A549 (cell line): ENCODE results near the gene PRDM5.

Experiments
- BHLHE40 ChIP-seq: IDR thresholded peaks from 2 replicates; pipeline ENCODE4 v1.6.1; 2012; ENCODE audit warnings: low read depth, low read length, inconsistent platforms
- CTCF ChIP-seq: fragments of >200 bp; sonication (Bioruptor Twin); formaldehyde crosslinking; IDR thresholded peaks from 3 replicates; pipeline ENCODE4 v1.5.1; 2016
- RFX5 ChIP-seq: fragments of 450-650 bp; IDR thresholded peaks from 2 replicates; pipeline ENCODE4 v1.7.1; 2014; ENCODE audit warnings: antibody characterized with exemption, mild to moderate bottlenecking, moderate library complexity
- RNF2 ChIP-seq: fragments of 200-600 bp; sonication (generic); IDR thresholded peaks from 2 replicates; pipeline ENCODE4 v1.6.1; 2016; ENCODE audit warnings: low read depth, mild to moderate bottlenecking, antibody characterized with exemption, moderate library complexity, borderline replicate concordance
- USF2 ChIP-seq: fragments of 450-650 bp; IDR thresholded peaks from 2 replicates; pipeline ENCODE4 v1.6.1; 2014; ENCODE audit warnings: antibody characterized with exemption

- TF ChIP-seq USF2 (no peak), BHLHE40 (no peak), CTCF (no peak), RNF2 (no peak), RFX5 (no peak)
These were observed 218.6 kb downstream of the PRDM5 start for GRCh38 chr4:120703908-120704307.
